NCI-H524 treated with DMSO at 0.1 percent for 48 hours (cell line): ENCODE data around the gene GRB10.

Source experiments
- DNase-seq: peaks from one replicate; lab custom pipeline; 2025; lab: John Stamatoyannopoulos, UW

The GRB10 gene

GRCh38 chr7:50803359-50804337 is 21.0 kb upstream of the GRB10 start:
- no peak for DNase-seq

GRCh38 chr7:50801907-50802306 is 19.2 kb upstream of the GRB10 start:
- DNase-seq, result no peak

DNA sequence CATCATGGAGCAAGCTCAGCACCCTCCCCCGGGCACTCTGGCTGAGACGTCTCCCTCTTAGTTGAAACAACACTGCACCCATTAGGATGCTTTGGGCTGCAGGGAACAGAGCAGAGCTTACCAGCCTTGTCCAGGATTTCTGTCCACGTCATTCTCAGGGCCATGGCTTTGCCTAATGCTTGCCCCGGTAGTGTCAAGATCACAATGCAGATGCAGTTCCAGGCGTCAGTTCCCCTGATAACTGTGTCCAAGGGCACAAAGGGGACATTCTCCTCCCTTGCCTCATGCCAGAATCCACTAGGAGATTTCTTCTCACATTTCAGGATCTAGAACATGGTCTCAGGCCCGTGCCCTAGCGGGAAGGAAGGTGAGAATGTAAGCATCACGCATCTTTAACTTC is 17.2 kb upstream of the GRB10 start:
- no peak for DNase-seq

DNA sequence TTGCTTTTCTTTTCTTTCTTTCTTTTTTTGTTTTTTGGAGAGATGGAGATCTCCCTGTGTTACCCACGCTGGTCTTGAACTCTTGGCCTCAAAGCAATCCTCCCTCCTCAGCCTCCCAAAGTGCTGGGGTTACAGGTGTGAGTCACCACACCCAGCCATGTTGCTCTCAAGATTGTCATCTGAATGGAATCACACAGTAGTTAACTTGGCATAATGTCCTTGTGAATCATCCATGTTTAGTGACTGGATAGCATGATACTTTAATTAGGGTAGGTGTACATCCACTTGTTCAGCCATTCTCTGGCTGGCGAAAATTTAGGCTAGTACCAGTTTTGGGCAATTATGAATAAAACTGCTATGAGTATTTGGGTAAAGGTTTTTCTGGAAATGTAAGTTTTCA is 15.4 kb upstream of the GRB10 start:
- no peak for DNase-seq

GRCh38 chr7:50795831-50796230 is 13.1 kb upstream of the GRB10 start:
- no peak for DNase-seq

DNA sequence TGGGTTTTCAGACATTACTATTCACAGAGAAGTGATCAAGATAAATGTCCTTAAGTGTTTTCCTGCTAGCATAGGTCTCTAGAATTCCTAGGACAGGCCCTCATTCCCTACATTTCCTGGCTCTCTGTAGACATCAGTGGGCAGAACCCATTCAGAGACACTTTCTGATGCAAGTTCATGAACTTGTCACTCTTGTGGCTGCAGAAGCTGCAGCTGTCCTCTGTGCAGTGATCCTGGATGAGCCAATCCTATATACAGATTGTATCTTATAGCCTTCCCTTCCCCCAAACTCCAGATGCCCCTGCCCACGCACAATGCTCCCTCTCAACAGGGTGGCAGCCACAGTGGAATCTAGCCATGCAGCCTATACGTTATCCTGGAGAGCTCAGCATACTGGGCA is 12.6 kb upstream of the GRB10 start:
- no peak for DNase-seq

- DNase-seq, result no peak
Measured at GRCh38 chr7:50793947-50794570, 11.4 kb upstream of the GRB10 start.

DNA sequence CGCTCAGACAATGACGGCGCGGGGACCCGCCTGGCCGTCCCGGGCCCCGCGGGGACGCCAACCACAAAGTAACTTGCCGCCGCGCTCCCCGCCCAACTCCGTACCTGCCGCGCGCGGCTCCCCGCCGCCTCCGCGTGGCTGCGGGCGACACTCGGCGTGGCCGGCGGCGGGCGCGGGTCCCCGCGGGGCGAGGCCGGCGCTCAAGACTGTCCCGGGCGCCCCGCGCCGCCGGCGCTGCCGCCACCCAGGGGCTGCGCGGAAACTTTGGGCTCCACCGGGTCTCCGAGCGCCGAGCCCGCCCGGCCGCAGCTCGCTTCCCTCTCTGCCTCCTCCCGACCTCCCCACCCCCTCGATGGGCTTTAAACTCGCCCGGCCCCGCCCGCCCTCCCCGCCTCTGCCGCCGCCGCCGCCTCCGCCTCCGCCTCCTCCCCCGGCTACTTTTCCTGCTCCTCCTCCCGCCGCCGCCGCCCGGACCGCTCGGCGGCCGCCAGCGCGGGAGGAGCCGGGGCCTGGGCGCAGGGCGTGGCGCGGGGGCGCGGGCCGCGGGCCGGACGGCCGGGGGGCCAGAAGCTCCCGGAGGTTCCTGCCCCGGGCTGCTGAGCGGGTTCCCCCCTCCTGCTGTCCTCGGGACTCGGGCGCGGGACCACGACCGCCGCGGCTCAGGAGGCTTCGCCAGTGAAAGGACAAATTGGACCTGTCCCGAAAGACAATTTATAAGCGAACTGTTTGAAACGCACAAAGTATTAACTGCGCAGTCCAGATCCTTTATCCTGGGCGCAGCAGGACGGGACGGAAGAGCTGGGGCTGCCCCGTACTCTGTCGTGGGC is 10.6 kb upstream of the GRB10 start:
- DNase-seq, result no peak

- DNase-seq, result no peak
Measured at GRCh38 chr7:50792342-50793119, 9.8 kb upstream of the GRB10 start.

GRCh38 chr7:50791938-50792341 is 9.2 kb upstream of the GRB10 start:
- no peak for DNase-seq

DNA sequence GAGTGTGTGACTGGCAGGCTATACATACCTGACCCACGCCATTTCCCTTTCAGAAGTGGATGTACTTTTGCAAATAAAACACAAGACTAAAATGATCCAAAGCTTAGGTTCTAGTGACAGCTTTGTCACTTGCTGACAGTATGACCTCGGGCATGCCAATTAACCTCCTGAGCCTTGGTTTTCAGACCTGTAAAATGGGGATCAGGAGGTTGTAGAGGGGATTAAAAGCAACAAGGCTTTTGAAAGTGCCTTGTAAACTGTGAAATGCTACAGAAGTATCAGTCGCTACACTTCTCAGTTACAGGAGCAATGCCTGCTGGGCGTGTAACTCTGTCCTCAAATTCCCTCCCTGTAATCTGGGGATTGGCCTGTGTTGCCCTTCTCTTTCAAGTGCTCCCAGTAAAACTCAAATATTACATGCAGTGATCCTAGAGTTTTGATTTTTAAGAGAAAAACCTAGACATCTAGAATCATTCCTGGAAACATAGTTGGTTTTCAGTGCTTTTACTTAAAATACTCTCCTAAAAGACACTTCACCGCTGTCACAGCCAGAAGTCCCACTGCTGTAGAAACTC is 8.8 kb upstream of the GRB10 start:
- DNase-seq, result no peak

DNA sequence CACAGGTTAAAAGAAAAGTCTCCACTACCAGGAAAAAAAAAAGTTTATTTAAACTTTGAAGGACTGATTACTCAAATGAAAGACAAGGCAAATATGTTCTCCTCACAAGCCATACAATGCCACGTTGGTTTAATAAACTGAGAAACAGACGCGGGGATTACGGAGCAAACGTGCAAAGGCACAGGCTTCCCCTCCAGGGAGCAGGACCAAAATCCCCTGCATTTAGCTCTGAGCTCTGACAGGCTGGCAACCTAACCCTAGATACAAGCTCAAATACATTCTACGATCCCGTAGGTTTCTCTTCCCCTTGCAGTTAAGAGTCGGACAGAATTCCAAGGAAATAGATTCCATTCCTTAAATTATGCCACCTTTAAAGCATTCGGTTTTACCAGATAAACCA is 7.7 kb upstream of the GRB10 start:
- no peak for DNase-seq

GRCh38 chr7:50788382-50788781 is 5.7 kb upstream of the GRB10 start:
- no peak for DNase-seq

DNA sequence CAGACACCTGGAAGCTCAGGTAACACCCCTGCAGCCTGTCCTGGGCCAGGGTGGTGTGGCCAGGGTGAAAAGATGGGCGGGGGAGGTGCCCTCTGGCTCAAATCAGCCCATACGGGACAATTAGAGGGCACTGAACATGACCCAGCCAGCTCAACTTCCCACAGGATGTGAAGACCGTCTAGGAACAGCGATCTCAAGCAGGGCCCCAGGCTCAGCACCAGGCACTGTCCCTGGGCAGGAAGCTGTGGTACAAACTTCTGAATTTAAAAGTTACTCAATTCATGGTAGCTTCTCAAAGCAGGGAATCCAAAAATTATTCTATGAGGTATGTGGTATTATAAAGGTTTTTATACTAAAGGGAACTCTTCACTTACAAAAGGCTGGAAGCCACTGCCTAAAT is 5.1 kb upstream of the GRB10 start:
- no peak for DNase-seq

GRCh38 chr7:50785346-50785745 is 2.6 kb upstream of the GRB10 start:
- no peak for DNase-seq

DNA sequence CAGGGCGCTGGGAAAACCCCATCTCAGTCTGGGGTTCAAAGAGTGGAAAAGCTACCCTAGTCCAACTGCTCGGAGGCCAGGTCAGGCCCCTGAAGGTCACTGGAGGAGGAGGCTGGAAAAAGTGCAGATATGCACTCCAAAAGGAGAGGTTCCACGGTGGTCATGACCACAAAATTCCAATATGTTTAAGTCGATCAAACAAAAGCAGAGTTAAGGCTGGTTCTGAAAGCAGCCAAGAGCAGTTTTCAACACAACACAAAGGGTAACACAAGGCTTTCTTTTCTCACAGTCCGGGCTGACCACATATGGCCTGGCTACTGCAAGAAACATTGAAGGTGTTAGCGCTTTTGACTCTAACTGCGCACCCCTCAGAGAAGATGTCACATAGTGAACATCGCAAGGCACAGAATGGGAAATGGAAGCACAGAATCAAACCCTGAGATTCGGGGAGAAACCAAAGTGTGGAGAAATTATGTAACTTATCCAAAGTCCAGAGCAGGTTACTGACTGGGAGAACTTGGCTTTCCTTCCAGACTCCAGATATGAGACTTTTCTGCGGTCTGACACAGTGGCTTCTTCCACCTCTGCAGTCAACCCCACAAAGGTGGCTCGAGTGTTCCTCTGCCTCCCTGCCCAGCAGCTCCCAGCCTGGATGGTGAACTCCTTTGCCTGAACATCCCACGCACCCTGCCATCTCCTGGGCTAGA is 1.3 kb upstream of the GRB10 start:
- DNase-seq, result no peak

- no peak for DNase-seq
Measured at GRCh38 chr7:50783303-50783702, 607 bp upstream of the GRB10 start.

- DNase-seq, result no peak
Measured at GRCh38 chr7:50781381-50782293, 1.1 kb downstream of the GRB10 start.

- no peak for DNase-seq
Measured at GRCh38 chr7:50780436-50780835, 2.3 kb downstream of the GRB10 start.

DNA sequence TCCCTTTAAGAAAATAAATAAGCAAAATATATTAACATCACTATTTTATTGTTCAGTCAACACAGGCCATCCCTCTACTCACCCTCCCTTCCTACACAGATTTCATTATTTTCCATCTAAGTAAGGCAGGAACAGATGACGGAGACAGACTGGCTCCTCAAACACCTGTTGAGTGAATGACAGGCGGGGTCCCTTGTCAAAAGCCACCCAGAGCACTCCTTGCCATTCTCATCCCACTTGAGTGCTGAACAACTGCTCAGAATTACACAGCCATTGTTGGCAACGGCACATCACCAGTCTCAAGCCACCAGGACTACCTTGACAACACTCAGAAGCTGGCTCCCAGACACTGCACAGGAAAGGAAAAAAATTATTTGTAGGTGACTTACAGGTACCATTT is 3.3 kb downstream of the GRB10 start:
- peak; percentile 70 for DNase-seq
